ENCODE data around the gene THNSL1.

The THNSL1 gene

DNA sequence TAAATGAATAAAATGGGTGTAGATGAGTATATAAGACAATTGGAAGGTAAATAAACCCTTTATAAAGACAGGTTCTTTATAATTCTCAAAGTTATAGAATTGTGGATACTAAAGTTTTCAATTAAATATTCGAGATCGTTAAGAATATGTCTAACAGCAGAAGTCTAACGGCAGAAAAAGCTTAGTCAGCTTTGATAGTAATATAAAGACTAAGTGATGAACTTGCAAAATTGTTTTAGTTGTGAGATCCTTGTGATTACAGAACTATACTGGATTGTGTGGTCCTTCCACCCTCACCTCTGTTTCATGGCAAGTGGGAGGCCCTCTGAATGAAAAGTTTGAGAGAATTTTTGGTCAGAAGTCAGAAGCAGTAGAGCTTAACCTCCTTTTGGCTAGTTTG lies 2.3 kb downstream of the THNSL1 start:
- Histone ChIP-seq H2AFZ (ENCODE audit: low read depth, low read length) (no peak overlapping the region), H3K4me2 (ENCODE audit: low read length) (no peak overlapping the region), H3K4me1 (ENCODE audit: low read length) (no peaks in the 10 kb centered on the region), H3K4me3 (ENCODE audit: low read length) (no peak overlapping the region), H3K27ac (ENCODE audit: low read length) (no peak overlapping the region), H3K9me3 (ENCODE audit: insufficient read depth, low read length) (no peaks in the 10 kb centered on the region), H3K79me2 (ENCODE audit: low read length) (0 out of 2 replicates have a peak, but pooled peaks cover 3% of the 10 kb centered on the region), H3K9ac (ENCODE audit: low read length) (no peak overlapping the region), H3K27me3 (ENCODE audit: low read depth, low read length) (no peaks in the 10 kb centered on the region), H4K20me1 (ENCODE audit: insufficient read depth, low read length) (no peaks in the 10 kb centered on the region), H3K36me3 (replicated peaks; ENCODE audit: low read depth, low read length) (no peaks in the 10 kb centered on the region)
- no peak for TF ChIP-seq EZH2phosphoT487 (IDR thresholded peaks at IDR 0.05; ENCODE audit: low read depth)
- TF ChIP-seq, protein P1, sequence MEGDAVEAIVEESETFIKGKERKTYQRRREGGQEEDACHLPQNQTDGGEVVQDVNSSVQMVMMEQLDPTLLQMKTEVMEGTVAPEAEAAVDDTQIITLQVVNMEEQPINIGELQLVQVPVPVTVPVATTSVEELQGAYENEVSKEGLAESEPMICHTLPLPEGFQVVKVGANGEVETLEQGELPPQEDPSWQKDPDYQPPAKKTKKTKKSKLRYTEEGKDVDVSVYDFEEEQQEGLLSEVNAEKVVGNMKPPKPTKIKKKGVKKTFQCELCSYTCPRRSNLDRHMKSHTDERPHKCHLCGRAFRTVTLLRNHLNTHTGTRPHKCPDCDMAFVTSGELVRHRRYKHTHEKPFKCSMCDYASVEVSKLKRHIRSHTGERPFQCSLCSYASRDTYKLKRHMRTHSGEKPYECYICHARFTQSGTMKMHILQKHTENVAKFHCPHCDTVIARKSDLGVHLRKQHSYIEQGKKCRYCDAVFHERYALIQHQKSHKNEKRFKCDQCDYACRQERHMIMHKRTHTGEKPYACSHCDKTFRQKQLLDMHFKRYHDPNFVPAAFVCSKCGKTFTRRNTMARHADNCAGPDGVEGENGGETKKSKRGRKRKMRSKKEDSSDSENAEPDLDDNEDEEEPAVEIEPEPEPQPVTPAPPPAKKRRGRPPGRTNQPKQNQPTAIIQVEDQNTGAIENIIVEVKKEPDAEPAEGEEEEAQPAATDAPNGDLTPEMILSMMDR (IDR thresholded peaks at IDR 0.05; ENCODE audit: low read depth, low read length): no peak

DNA sequence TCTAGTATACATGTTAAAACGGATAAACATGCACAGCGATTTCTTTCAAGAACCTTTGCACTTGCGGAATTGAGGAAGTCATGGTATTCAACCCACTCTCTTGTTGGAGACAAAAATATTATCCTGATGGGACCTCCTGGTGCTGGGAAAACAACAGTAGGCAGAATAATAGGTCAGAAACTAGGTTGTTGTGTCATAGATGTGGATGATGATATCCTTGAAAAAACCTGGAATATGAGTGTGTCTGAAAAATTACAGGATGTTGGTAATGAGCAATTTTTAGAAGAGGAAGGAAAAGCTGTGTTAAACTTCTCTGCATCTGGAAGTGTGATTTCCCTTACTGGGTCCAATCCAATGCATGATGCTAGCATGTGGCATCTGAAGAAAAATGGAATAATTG lies 6.9 kb downstream of the THNSL1 start:
- Histone ChIP-seq H3K27ac (ENCODE audit: low read length) (no peak overlapping the region), H3K4me1 (ENCODE audit: low read length) (no peaks in the 10 kb centered on the region), H3K9ac (ENCODE audit: low read length) (no peak overlapping the region), H3K9me3 (ENCODE audit: insufficient read depth, low read length) (no peaks in the 10 kb centered on the region), H2AFZ (ENCODE audit: low read depth, low read length) (no peak overlapping the region), H3K4me3 (ENCODE audit: low read length) (no peak overlapping the region), H4K20me1 (ENCODE audit: insufficient read depth, low read length) (no peaks in the 10 kb centered on the region), H3K4me2 (ENCODE audit: low read length) (no peak overlapping the region), H3K27me3 (ENCODE audit: low read depth, low read length) (no peaks in the 10 kb centered on the region), H3K36me3 (replicated peaks; ENCODE audit: low read depth, low read length) (no peaks in the 10 kb centered on the region), H3K79me2 (ENCODE audit: low read length) (no peaks in the 10 kb centered on the region)
- TF ChIP-seq EZH2phosphoT487 (IDR thresholded peaks at IDR 0.05; ENCODE audit: low read depth): no peak

DNA sequence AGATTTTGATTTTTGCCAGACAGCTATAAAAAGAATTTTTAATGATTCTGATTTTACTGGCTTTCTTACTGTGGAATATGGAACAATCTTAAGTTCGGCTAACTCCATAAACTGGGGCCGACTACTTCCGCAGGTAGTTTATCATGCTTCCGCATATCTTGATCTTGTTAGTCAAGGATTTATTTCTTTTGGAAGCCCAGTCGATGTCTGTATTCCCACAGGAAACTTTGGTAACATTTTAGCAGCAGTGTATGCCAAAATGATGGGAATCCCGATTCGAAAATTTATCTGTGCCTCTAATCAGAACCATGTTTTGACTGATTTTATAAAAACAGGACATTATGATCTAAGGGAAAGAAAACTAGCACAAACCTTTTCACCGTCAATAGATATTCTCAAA lies 8.1 kb downstream of the THNSL1 start:
- no peaks in the 10 kb centered on the region for H3K9me3 ChIP-seq (ENCODE audit: insufficient read depth, low read length)
- no peak overlapping the region for H3K4me3 ChIP-seq (ENCODE audit: low read length)
- H4K20me1 ChIP-seq (ENCODE audit: insufficient read depth, low read length): no peaks in the 10 kb centered on the region
- H3K9ac ChIP-seq (ENCODE audit: low read length): no peak overlapping the region
- H3K36me3 ChIP-seq (replicated peaks; ENCODE audit: low read depth, low read length): no peaks in the 10 kb centered on the region
- H2AFZ ChIP-seq (ENCODE audit: low read depth, low read length): no peak overlapping the region
- no peak overlapping the region for H3K4me2 ChIP-seq (ENCODE audit: low read length)
- TF ChIP-seq, protein P1 (IDR thresholded peaks at IDR 0.05; ENCODE audit: low read depth, low read length): no peak
- TF ChIP-seq EZH2phosphoT487 (IDR thresholded peaks at IDR 0.05; ENCODE audit: low read depth): no peak
- H3K27ac ChIP-seq (ENCODE audit: low read length): no peak overlapping the region
- H3K4me1 ChIP-seq (ENCODE audit: low read length): no peaks in the 10 kb centered on the region
- no peaks in the 10 kb centered on the region for H3K27me3 ChIP-seq (ENCODE audit: low read depth, low read length)
- H3K79me2 ChIP-seq (ENCODE audit: low read length): no peaks in the 10 kb centered on the region

DNA sequence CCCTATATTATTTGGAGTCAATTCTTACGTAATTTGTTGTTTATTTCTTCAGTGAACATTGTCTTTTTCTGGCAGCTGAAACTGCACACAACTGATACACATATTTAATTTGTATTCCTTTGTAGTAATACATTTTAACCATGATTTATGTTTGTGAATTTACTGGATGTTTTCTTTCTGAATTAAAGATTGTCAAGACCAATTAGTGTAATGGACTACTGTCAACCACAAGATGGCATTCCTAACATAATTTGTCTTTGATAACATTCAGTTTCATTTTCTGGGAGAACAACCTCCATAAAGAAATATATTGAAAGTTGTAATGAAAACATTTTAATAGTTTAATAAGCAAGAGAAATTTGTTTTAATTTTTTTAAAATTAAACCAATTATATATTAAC lies 10.1 kb downstream of the THNSL1 start:
- no peaks in the 10 kb centered on the region for H3K4me1 ChIP-seq (ENCODE audit: low read length)
- TF ChIP-seq, protein P1 (IDR thresholded peaks at IDR 0.05; ENCODE audit: low read depth, low read length): no peak
- no peak for TF ChIP-seq EZH2phosphoT487 (IDR thresholded peaks at IDR 0.05; ENCODE audit: low read depth)
- H3K4me3 ChIP-seq (ENCODE audit: low read length): no peak overlapping the region
- H3K79me2 ChIP-seq (ENCODE audit: low read length): no peaks in the 10 kb centered on the region
- no peak overlapping the region for H3K4me2 ChIP-seq (ENCODE audit: low read length)
- H3K36me3 ChIP-seq (replicated peaks; ENCODE audit: low read depth, low read length): no peaks in the 10 kb centered on the region
- H3K27ac ChIP-seq (ENCODE audit: low read length): no peak overlapping the region
- no peaks in the 10 kb centered on the region for H3K9me3 ChIP-seq (ENCODE audit: insufficient read depth, low read length)
- H4K20me1 ChIP-seq (ENCODE audit: insufficient read depth, low read length): no peaks in the 10 kb centered on the region
- no peaks in the 10 kb centered on the region for H3K27me3 ChIP-seq (ENCODE audit: low read depth, low read length)
- no peak overlapping the region for H2AFZ ChIP-seq (ENCODE audit: low read depth, low read length)
- no peak overlapping the region for H3K9ac ChIP-seq (ENCODE audit: low read length)

DNA sequence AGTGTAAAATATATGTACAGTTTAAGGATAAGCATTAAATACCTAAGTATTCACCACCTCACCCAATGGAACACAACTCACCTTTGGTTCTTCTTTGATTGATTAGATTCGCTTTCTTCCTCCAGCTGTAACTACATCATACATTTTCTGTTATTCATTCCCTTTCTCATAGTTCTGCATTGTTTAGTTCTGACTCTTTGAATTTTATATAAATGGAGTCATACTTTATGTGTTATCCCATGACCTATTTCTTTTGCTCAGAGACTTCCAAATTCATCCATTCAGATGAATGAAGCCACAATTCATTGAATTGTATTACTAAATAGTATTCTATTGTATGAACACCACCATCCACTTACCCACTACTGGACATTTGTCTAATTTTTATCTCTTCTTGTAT lies 12.3 kb downstream of the THNSL1 start:
- H3K9ac ChIP-seq (ENCODE audit: low read length): no peak overlapping the region
- H3K79me2 ChIP-seq (ENCODE audit: low read length): no peaks in the 10 kb centered on the region
- no peaks in the 10 kb centered on the region for H3K36me3 ChIP-seq (replicated peaks; ENCODE audit: low read depth, low read length)
- H3K27ac ChIP-seq (ENCODE audit: low read length): no peak overlapping the region
- no peak overlapping the region for H3K4me2 ChIP-seq (ENCODE audit: low read length)
- no peak for TF ChIP-seq EZH2phosphoT487 (IDR thresholded peaks at IDR 0.05; ENCODE audit: low read depth)
- TF ChIP-seq, protein P1 (IDR thresholded peaks at IDR 0.05; ENCODE audit: low read depth, low read length): no peak
- H3K27me3 ChIP-seq (ENCODE audit: low read depth, low read length): no peaks in the 10 kb centered on the region
- no peaks in the 10 kb centered on the region for H3K9me3 ChIP-seq (ENCODE audit: insufficient read depth, low read length)
- H3K4me3 ChIP-seq (ENCODE audit: low read length): no peak overlapping the region
- H2AFZ ChIP-seq (ENCODE audit: low read depth, low read length): no peak overlapping the region
- no peaks in the 10 kb centered on the region for H4K20me1 ChIP-seq (ENCODE audit: insufficient read depth, low read length)
- H3K4me1 ChIP-seq (ENCODE audit: low read length): no peaks in the 10 kb centered on the region

Data from OCI-LY3 (cell line).